GM23338 (cell line): Measurements from ENCODE around the gene HMCN2.

Experiments used
- CREB1 ChIP-seq: fragments of 250-450 bp; sonication (Bioruptor Pico); IDR thresholded peaks from 2 replicates; pipeline ENCODE4 v1.5.0; 2020; ENCODE audit warnings: low read depth, mild to moderate bottlenecking, moderate library complexity
- CTCF ChIP-seq, 2 experiments: fragments of 200-600 bp in 1 of 2; sonication (generic) in 1 of 2; conservative IDR thresholded peaks; 2 replicates each; pipeline versions ENCODE4 v1.5.1 to v1.6.1; 2016 to 2017; ENCODE audit warnings: antibody characterized with exemption in 2 of 2, low read depth in 2 of 2, mild to moderate bottlenecking in 2 of 2, moderate library complexity in 1 of 2
- ETS1 ChIP-seq: IDR thresholded peaks from 2 replicates; pipeline ENCODE4 v1.6.1; 2016; ENCODE audit warnings: antibody characterized with exemption
- EZH2 ChIP-seq: fragments of 200-600 bp; sonication (generic); IDR thresholded peaks from one replicate; pipeline ENCODE4 v1.8.0; 2017; ENCODE audit warnings: antibody characterized with exemption, mild to moderate bottlenecking, low read depth; ENCODE audit not compliant: unreplicated experiment
- EZH2phosphoT487 ChIP-seq: fragments of 200-600 bp; sonication (generic); IDR thresholded peaks from one replicate; pipeline ENCODE4 v1.8.1; 2018; ENCODE audit warnings: antibody characterized with exemption; ENCODE audit not compliant: unreplicated experiment
- JUNB ChIP-seq: IDR thresholded peaks from one replicate; pipeline ENCODE4 v1.6.1; 2016; ENCODE audit warnings: antibody characterized with exemption; ENCODE audit not compliant: unreplicated experiment
- POLR2AphosphoS5 ChIP-seq: IDR thresholded peaks from 2 replicates; pipeline ENCODE4 v1.6.1; 2016; ENCODE audit warnings: antibody characterized with exemption, low read depth
- REST ChIP-seq: IDR thresholded peaks from one replicate; pipeline ENCODE4 v1.6.1; 2018; ENCODE audit warnings: antibody characterized with exemption; ENCODE audit not compliant: unreplicated experiment
- ZNF331 ChIP-seq: fragments of 250-450 bp; sonication (Bioruptor Pico); IDR thresholded peaks from 2 replicates; pipeline ENCODE4 v1.5.0; 2020; ENCODE audit warnings: low read depth, mild to moderate bottlenecking, moderate library complexity

- TF ChIP-seq CTCF (conservative IDR thresholded peaks at IDR 0.05; ENCODE audit: low read depth in 2 of 2) = no peak
- TF ChIP-seq EZH2phosphoT487 = no peak
- TF ChIP-seq EZH2 = no peak
- no peak for TF ChIP-seq POLR2AphosphoS5
- no peak for TF ChIP-seq CREB1 (CRISPR knock-in tag)
- no peak for TF ChIP-seq JUNB
- TF ChIP-seq REST = no peak
- TF ChIP-seq ZNF331 (CRISPR knock-in tag) = no peak
- no peak for TF ChIP-seq ETS1
These were observed 135.3 kb downstream of the HMCN2 start for GRCh38 chr9:130400870-130401269.
